ENCODE data around the gene GAN.
"Not testable (repeated sequence)": the region's sequence is repeated elsewhere in the genome, so short reads cannot be mapped to it uniquely, and the experiment has no call there.

The GAN gene

GRCh38 chr16:81422153-81422552 lies 107.4 kb downstream of the GAN start:
- TF ChIP-seq ZNF140 (tag by site-specific recombination; IDR thresholded peaks at IDR 0.05): peak; percentile 98
- POLR2A ChIA-PET; H3K36me3 ChIP-seq (ENCODE audit: control insufficient read depth in 2 of 2, insufficient read depth in 1 of 2, low read length in 2 of 2); H3K4me3 ChIP-seq (ENCODE audit: low read depth, low read length); CTCF ChIA-PET; H3K9me3 ChIP-seq (ENCODE audit: control insufficient read depth, insufficient read depth, low read depth, low read length); H3K27ac ChIP-seq (ENCODE audit: extremely low read depth, low read depth, low read length); H3K4me1 ChIP-seq (ENCODE audit: control insufficient read depth, insufficient read depth, low read length): not testable (repeated sequence)

- Histone ChIP-seq H3K4me1 (ENCODE audit: control insufficient read depth, insufficient read depth, low read length) (no peaks in the 10 kb centered on the region), H3K9me3 (ENCODE audit: control insufficient read depth, insufficient read depth, low read depth, low read length) (no peaks in the 10 kb centered on the region), H3K4me3 (ENCODE audit: low read depth, low read length) (no peak overlapping the region), H3K27ac (ENCODE audit: extremely low read depth, low read depth, low read length) (no peak overlapping the region), H3K36me3 (ENCODE audit: control insufficient read depth in 2 of 2, insufficient read depth in 1 of 2, low read length in 2 of 2) (no peaks in the 10 kb centered on the region)
- TF ChIP-seq PRDM10 (tag by site-specific recombination; IDR thresholded peaks at IDR 0.05) (0 out of 2 replicates have a peak, but pooled peaks have one; percentile 17), OSR2 (tag by site-specific recombination; IDR thresholded peaks at IDR 0.05) (no peak)
- ChIA-PET POLR2A (interaction anchor here (0.7 kb wide), 1 partner anchor 100 kb away, joined by 3 read pairs; no protein-coding TSS in a partner anchor), CTCF (interaction anchor here (1.2 kb wide), 1 partner anchor 21 kb away, joined by 5 read pairs; no protein-coding TSS in a partner anchor)
These were observed 110.0 kb downstream of the GAN start for GRCh38 chr16:81424771-81425170.

- H3K9me3 ChIP-seq (ENCODE audit: control insufficient read depth, insufficient read depth, low read depth, low read length): no peaks in the 10 kb centered on the region
- TF ChIP-seq ZNF530 (tag by site-specific recombination; IDR thresholded peaks at IDR 0.05; ENCODE audit: low read depth): no peak
- no peak for TF ChIP-seq ZSCAN4 (tag by site-specific recombination; IDR thresholded peaks at IDR 0.05)
- TF ChIP-seq ZNF18 (tag by site-specific recombination; IDR thresholded peaks at IDR 0.05): no peak
- TF ChIP-seq ZNF248 (tag by site-specific recombination; IDR thresholded peaks at IDR 0.05): no peak
- TF ChIP-seq ZNF354C (tag by site-specific recombination; IDR thresholded peaks at IDR 0.05; ENCODE audit: borderline replicate concordance, low read depth): no peak
- no peak for TF ChIP-seq ZNF610 (tag by site-specific recombination; IDR thresholded peaks at IDR 0.05; ENCODE audit: borderline replicate concordance)
- TF ChIP-seq BCL11A (tag by site-specific recombination; IDR thresholded peaks at IDR 0.05; ENCODE audit: low read depth): no peak
- no peak for TF ChIP-seq ZNF48 (tag by site-specific recombination; IDR thresholded peaks at IDR 0.05)
- TF ChIP-seq ZNF341 (tag by site-specific recombination; IDR thresholded peaks at IDR 0.05; ENCODE audit: low read depth): no peak
- no peak for TF ChIP-seq ZNF433 (tag by site-specific recombination; IDR thresholded peaks at IDR 0.05; ENCODE audit: low read depth)
- no peak for TF ChIP-seq ZFP41 (tag by site-specific recombination; IDR thresholded peaks at IDR 0.05; ENCODE audit: borderline replicate concordance)
- no peak for TF ChIP-seq PRDM6 (tag by site-specific recombination; IDR thresholded peaks at IDR 0.05)
- no peak for TF ChIP-seq ZNF548 (tag by site-specific recombination; IDR thresholded peaks at IDR 0.05)
- TF ChIP-seq GLIS1 (tag by site-specific recombination; IDR thresholded peaks at IDR 0.05): no peak
- no peak for TF ChIP-seq ZNF155 (tag by site-specific recombination; IDR thresholded peaks at IDR 0.05)
- TF ChIP-seq WT1 (tag by site-specific recombination; IDR thresholded peaks at IDR 0.05): no peak
- no peaks in the 10 kb centered on the region for H3K4me1 ChIP-seq (ENCODE audit: control insufficient read depth, insufficient read depth, low read length)
- H3K36me3 ChIP-seq (ENCODE audit: control insufficient read depth in 2 of 2, insufficient read depth in 1 of 2, low read length in 2 of 2): no peaks in the 10 kb centered on the region
- H3K27ac ChIP-seq (ENCODE audit: extremely low read depth, low read depth, low read length): no peak overlapping the region
- ChIA-PET POLR2A (no interaction called here), CTCF (no interaction called here)
- no peak overlapping the region for H3K4me3 ChIP-seq (ENCODE audit: low read depth, low read length)
These were observed 112.5 kb downstream of the GAN start for GRCh38 chr16:81427219-81427618.
